Posterior cingulate gyrus (tissue), 11 donors: Measurements from ENCODE around the gene SSU72.

ENCODE experiments used
- DNase-seq, 10 donors: peaks; one replicate each; pipeline versions ENCODE4 v3.0.0 to v3.0.0-alpha.2; 2020 to 2021; ENCODE audit warnings: mixed read lengths in 3 of 10
- intact Hi-C: fragments of 100-400 bp; cut with DNase I; formaldehyde crosslinking; loops from one replicate; pipeline ENCODE4 v1.15.1; 2023

SSU72 gene

GRCh38 chr1:1547011-1547410 is 27.7 kb downstream of the SSU72 start:
- intact Hi-C loops: no loop called here
- DNase-seq: peak in 1 of 10 donors; percentile 78

- intact Hi-C loops: no loop called here
- no peak for DNase-seq
These were observed 28.5 kb downstream of the SSU72 start for GRCh38 chr1:1545946-1546737.

- intact Hi-C loops: no loop called here
- DNase-seq: peak in 1 of 10 donors; percentile 68
These were observed 30.1 kb downstream of the SSU72 start for GRCh38 chr1:1544544-1544943.

GRCh38 chr1:1543706-1544099 is 31.0 kb downstream of the SSU72 start:
- DNase-seq: peak in 1 of 10 donors; percentile 83
- intact Hi-C loops: no loop called here

GRCh38 chr1:1542766-1543705 is 31.6 kb downstream of the SSU72 start:
- peak in 1 of 10 donors; percentile 75 for DNase-seq
- intact Hi-C loops: no loop called here

- peak in 1 of 10 donors; percentile 75 for DNase-seq
- intact Hi-C loops: no loop called here
These were observed 32.5 kb downstream of the SSU72 start for GRCh38 chr1:1541956-1542765.

- DNase-seq: no peak
- intact Hi-C loops: no loop called here
These were observed 33.6 kb downstream of the SSU72 start for GRCh38 chr1:1540818-1541628.

GRCh38 chr1:1540090-1540817 is 34.4 kb downstream of the SSU72 start, which contains the start of gene TMEM240:
TSS of gene TMEM240 (minus strand) at chr1:1540624. CDS start at chr1:1540346, 278 bp downstream.
- DNase-seq: peak; percentile 67 to 98 (median 86)
- intact Hi-C loops: no loop called here

GRCh38 chr1:1539310-1540089 is 35.2 kb downstream of the SSU72 start:
- peak in 1 of 10 donors; percentile 86 for DNase-seq
- intact Hi-C loops: no loop called here

GRCh38 chr1:1538989-1539309 is 35.7 kb downstream of the SSU72 start:
- intact Hi-C loops: no loop called here
- DNase-seq: no peak

GRCh38 chr1:1538334-1538733 is 36.3 kb downstream of the SSU72 start:
- peak in 1 of 10 donors; percentile 69 for DNase-seq
- intact Hi-C loops: no loop called here

GRCh38 chr1:1537626-1538250 is 36.9 kb downstream of the SSU72 start:
- peak in 3 of 10 donors; percentile 48 to 85 (median 81) for DNase-seq
- intact Hi-C loops: no loop called here

- intact Hi-C loops: no loop called here
These were observed 37.6 kb downstream of the SSU72 start for GRCh38 chr1:1536938-1537546.

GRCh38 chr1:1536019-1536937 is 38.4 kb downstream of the SSU72 start:
- peak in 4 of 10 donors; percentile 33 to 89 (median 69) for DNase-seq

More at GRCh38 chr1:1536938-1537546, 37.6 kb downstream of the SSU72 start:
- DNase-seq: peak in 1 of 10 donors; percentile 65

GRCh38 chr1:1535201-1536018 is 39.3 kb downstream of the SSU72 start:
- intact Hi-C loops: no loop called here
- DNase-seq: peak in 1 of 10 donors; percentile 83

More at GRCh38 chr1:1536019-1536937, 38.4 kb downstream of the SSU72 start:
- intact Hi-C loops: no loop called here
